DMS114 treated with DMSO at 0.1 percent for 48 hours (cell line): ENCODE measurements around the gene KRTAP10-2.

Experiments used
- DNase-seq: peaks from one replicate; lab custom pipeline; 2025; ENCODE audit not compliant: unreplicated experiment; lab: John Stamatoyannopoulos, UW

Gene KRTAP10-2

GRCh38 chr21:44540741-44541288, 10.5 kb downstream of the KRTAP10-2 start:
- DNase-seq: no peak

GRCh38 chr21:44539991-44540666, 11.2 kb downstream of the KRTAP10-2 start, which contains the start of gene KRTAP10-1:
Gene KRTAP10-1, minus strand, starts transcription at chr21:44540195. Its CDS starts 45 bp downstream, at chr21:44540150.
- DNase-seq: no peak

- DNase-seq: no peak
Observed at GRCh38 chr21:44539046-44539445, 12.3 kb downstream of the KRTAP10-2 start.

GRCh38 chr21:44537930-44538911, 13.1 kb downstream of the KRTAP10-2 start:
- no peak for DNase-seq

- DNase-seq: no peak
Observed at GRCh38 chr21:44535963-44536362, 15.3 kb downstream of the KRTAP10-2 start.

- no peak for DNase-seq
Observed at GRCh38 chr21:44534688-44535087, 16.6 kb downstream of the KRTAP10-2 start.

GRCh38 chr21:44533891-44534627, 17.2 kb downstream of the KRTAP10-2 start:
- DNase-seq: no peak

- no peak for DNase-seq
Observed at GRCh38 chr21:44533121-44533890, 18.0 kb downstream of the KRTAP10-2 start.

GRCh38 chr21:44532712-44533111, 18.6 kb downstream of the KRTAP10-2 start:
- DNase-seq: no peak

GRCh38 chr21:44531606-44532564, 19.4 kb downstream of the KRTAP10-2 start:
- no peak for DNase-seq

- DNase-seq: no peak
Observed at GRCh38 chr21:44530903-44531605, 20.3 kb downstream of the KRTAP10-2 start.

- no peak for DNase-seq
Observed at GRCh38 chr21:44530221-44530902, 20.9 kb downstream of the KRTAP10-2 start.

GRCh38 chr21:44529503-44530125, 21.7 kb downstream of the KRTAP10-2 start:
- DNase-seq: no peak

GRCh38 chr21:44529011-44529421, 22.3 kb downstream of the KRTAP10-2 start:
- DNase-seq: no peak

- no peak for DNase-seq
Observed at GRCh38 chr21:44528634-44528995, 22.7 kb downstream of the KRTAP10-2 start.

GRCh38 chr21:44527983-44528633, 23.2 kb downstream of the KRTAP10-2 start:
- no peak for DNase-seq
